Effector memory CD8-positive, alpha-beta T cell (primary cell): ENCODE data around the gene DHPS.
"Not testable (repeated sequence)": the region's sequence is repeated elsewhere in the genome, so short reads cannot be mapped to it uniquely, and the experiment has no call there.

Experiments
- ATAC-seq: fragments of 150-1000 bp; cut with Tn5 transposase; replicated peaks from 2 replicates; pipeline ENCODE4 v1.10.0; 2021; ENCODE audit warnings: mild to moderate bottlenecking, moderate library complexity
- DNase-seq, 3 experiments: peaks; one replicate each; pipeline ENCODE4 v3.0.0; 2021
- H3K27ac Mint-ChIP-seq, 2 donors: one replicate each; pipeline ENCODE4 v1.8.0; 2022; ENCODE audit warnings: mild to moderate bottlenecking in 2 of 2, mixed read lengths in 2 of 2, moderate library complexity in 2 of 2
- H3K27me3 Mint-ChIP-seq, 2 donors: one replicate each; pipeline ENCODE4 v1.8.0; 2022; ENCODE audit warnings: mixed read lengths in 2 of 2
- H3K36me3 Mint-ChIP-seq: one replicate; pipeline ENCODE4 v1.8.0; 2022; ENCODE audit warnings: mild to moderate bottlenecking, moderate library complexity, mixed read lengths; ENCODE audit not compliant: insufficient read depth
- H3K4me1 Mint-ChIP-seq, 2 donors: one replicate each; pipeline ENCODE4 v1.8.0; 2022; ENCODE audit warnings: low read depth in 2 of 2, mixed read lengths in 2 of 2
- H3K4me3 Mint-ChIP-seq, 2 donors: one replicate each; pipeline ENCODE4 v1.8.0; 2022; ENCODE audit warnings: mild to moderate bottlenecking in 2 of 2, mixed read lengths in 2 of 2, moderate library complexity in 2 of 2
- H3K9me3 Mint-ChIP-seq, 2 donors: one replicate each; pipeline ENCODE4 v1.8.0; 2022; ENCODE audit warnings: mixed read lengths in 2 of 2

DHPS gene

GRCh38 chr19:12720296-12720695 lies 38.6 kb upstream of the DHPS start:
- DNase-seq: no peak
- Mint-ChIP-seq H3K4me3 (peak overlapping the region; percentile 94 to 96), H3K27me3 (no peaks in the 10 kb centered on the region), H3K9me3 (no peaks in the 10 kb centered on the region), H3K36me3 (peaks cover 47% of the 10 kb centered on the region), H3K27ac (peak overlapping the region; percentile 24 to 93), H3K4me1 (peaks cover 34 to 36% of the 10 kb centered on the region in 2 donors)
- no peak for ATAC-seq

- Mint-ChIP-seq H3K9me3 (no peaks in the 10 kb centered on the region), H3K4me3 (no peak overlapping the region), H3K27me3 (no peaks in the 10 kb centered on the region), H3K27ac (no peak overlapping the region), H3K4me1 (peaks cover 8 to 12% of the 10 kb centered on the region in 2 donors), H3K36me3 (peaks cover 56% of the 10 kb centered on the region)
- no peak for ATAC-seq
- no peak for DNase-seq
Measured at GRCh38 chr19:12715929-12716328, 34.2 kb upstream of the DHPS start.

- Mint-ChIP-seq H3K27ac (no peak overlapping the region), H3K36me3 (peaks cover 57% of the 10 kb centered on the region), H3K4me1 (peaks cover 5% of the 10 kb centered on the region in 2 donors), H3K27me3 (no peaks in the 10 kb centered on the region), H3K9me3 (no peaks in the 10 kb centered on the region), H3K4me3 (no peak overlapping the region)
- ATAC-seq: no peak
- DNase-seq: no peak
Measured at GRCh38 chr19:12715102-12715501, 33.4 kb upstream of the DHPS start.

- not testable (repeated sequence) for H3K4me1 Mint-ChIP-seq
- H3K36me3 Mint-ChIP-seq: peaks cover 57% of the 10 kb centered on the region
Measured at GRCh38 chr19:12713304-12713703, 31.6 kb upstream of the DHPS start.

GRCh38 chr19:12712077-12712476 lies 30.4 kb upstream of the DHPS start:
- not testable (repeated sequence) for ATAC-seq, H3K4me3 Mint-ChIP-seq, H3K27me3 Mint-ChIP-seq, H3K9me3 Mint-ChIP-seq, DNase-seq, H3K4me1 Mint-ChIP-seq, H3K27ac Mint-ChIP-seq
- H3K36me3 Mint-ChIP-seq: peaks cover 58% of the 10 kb centered on the region

More at GRCh38 chr19:12713304-12713703, 31.6 kb upstream of the DHPS start:
- not testable (repeated sequence) for H3K4me3 Mint-ChIP-seq, ATAC-seq, H3K9me3 Mint-ChIP-seq, DNase-seq, H3K27ac Mint-ChIP-seq, H3K27me3 Mint-ChIP-seq

GRCh38 chr19:12711187-12711586 lies 29.5 kb upstream of the DHPS start:
- peaks cover 56% of the 10 kb centered on the region for H3K36me3 Mint-ChIP-seq
- peaks cover 0 to 5% of the 10 kb centered on the region in 2 donors for H3K4me1 Mint-ChIP-seq
- ATAC-seq (no peak), DNase-seq (no peak)
- H3K4me3 Mint-ChIP-seq: no peak overlapping the region
- no peak overlapping the region for H3K27ac Mint-ChIP-seq
- H3K9me3 Mint-ChIP-seq: no peaks in the 10 kb centered on the region
- H3K27me3 Mint-ChIP-seq: no peaks in the 10 kb centered on the region

GRCh38 chr19:12708641-12709040 lies 27.0 kb upstream of the DHPS start:
- H3K4me3 Mint-ChIP-seq: no peak overlapping the region
- H3K27me3 Mint-ChIP-seq: no peaks in the 10 kb centered on the region
- no peak for ATAC-seq
- H3K9me3 Mint-ChIP-seq: no peaks in the 10 kb centered on the region
- peaks cover 0 to 5% of the 10 kb centered on the region in 2 donors for H3K4me1 Mint-ChIP-seq
- peaks cover 45% of the 10 kb centered on the region for H3K36me3 Mint-ChIP-seq
- H3K27ac Mint-ChIP-seq: no peak overlapping the region
- no peak for DNase-seq

GRCh38 chr19:12706332-12706718 lies 24.6 kb upstream of the DHPS start:
- ATAC-seq: no peak
- no peak overlapping the region for H3K27ac Mint-ChIP-seq
- no peak for DNase-seq
- H3K4me1 Mint-ChIP-seq: no peaks in the 10 kb centered on the region
- peaks cover 43% of the 10 kb centered on the region for H3K36me3 Mint-ChIP-seq
- H3K9me3 Mint-ChIP-seq: no peaks in the 10 kb centered on the region
- H3K27me3 Mint-ChIP-seq: no peaks in the 10 kb centered on the region
- no peak overlapping the region for H3K4me3 Mint-ChIP-seq

GRCh38 chr19:12705654-12706331 lies 24.1 kb upstream of the DHPS start:
- Mint-ChIP-seq H3K27ac (no peak overlapping the region), H3K36me3 (peaks cover 46% of the 10 kb centered on the region), H3K27me3 (no peaks in the 10 kb centered on the region), H3K4me3 (no peak overlapping the region), H3K4me1 (no peaks in the 10 kb centered on the region), H3K9me3 (no peaks in the 10 kb centered on the region)
- no peak for ATAC-seq
- DNase-seq: no peak

GRCh38 chr19:12705169-12705568 lies 23.5 kb upstream of the DHPS start:
- Mint-ChIP-seq H3K36me3 (peaks cover 44% of the 10 kb centered on the region), H3K27ac (no peak overlapping the region), H3K27me3 (no peaks in the 10 kb centered on the region), H3K4me3 (no peak overlapping the region), H3K9me3 (no peaks in the 10 kb centered on the region), H3K4me1 (no peaks in the 10 kb centered on the region)
- ATAC-seq (no peak), DNase-seq (no peak)

GRCh38 chr19:12703046-12703445 lies 21.4 kb upstream of the DHPS start:
- no peak for ATAC-seq
- H3K27me3 Mint-ChIP-seq: no peaks in the 10 kb centered on the region
- no peak for DNase-seq
- H3K4me3 Mint-ChIP-seq: no peak overlapping the region
- H3K27ac Mint-ChIP-seq: no peak overlapping the region
- no peaks in the 10 kb centered on the region for H3K9me3 Mint-ChIP-seq
- peaks cover 31% of the 10 kb centered on the region for H3K36me3 Mint-ChIP-seq
- peaks cover 0 to 2% of the 10 kb centered on the region in 2 donors for H3K4me1 Mint-ChIP-seq

GRCh38 chr19:12701596-12702282 lies 20.1 kb upstream of the DHPS start:
- Mint-ChIP-seq H3K4me3 (no peak overlapping the region), H3K4me1 (peaks cover 0 to 2% of the 10 kb centered on the region in 2 donors), H3K36me3 (peaks cover 29% of the 10 kb centered on the region), H3K9me3 (no peaks in the 10 kb centered on the region), H3K27ac (no peak overlapping the region), H3K27me3 (no peaks in the 10 kb centered on the region)
- ATAC-seq: no peak
- no peak for DNase-seq

- peak overlapping the region in 1 of 2 donors; percentile 62 for H3K27ac Mint-ChIP-seq
- H3K36me3 Mint-ChIP-seq: peaks cover 26% of the 10 kb centered on the region
- peak overlapping the region; percentile 2 to 34 for H3K4me3 Mint-ChIP-seq
- no peak for ATAC-seq
- H3K9me3 Mint-ChIP-seq: no peaks in the 10 kb centered on the region
- DNase-seq: no peak
- H3K27me3 Mint-ChIP-seq: no peaks in the 10 kb centered on the region
- peaks cover 0 to 2% of the 10 kb centered on the region in 2 donors for H3K4me1 Mint-ChIP-seq
Measured at GRCh38 chr19:12698138-12698537, 16.5 kb upstream of the DHPS start.

GRCh38 chr19:12697425-12697824 lies 15.7 kb upstream of the DHPS start:
- not testable (repeated sequence) for H3K9me3 Mint-ChIP-seq, ATAC-seq, H3K27me3 Mint-ChIP-seq, DNase-seq, H3K4me1 Mint-ChIP-seq
- Mint-ChIP-seq H3K4me3 (peak overlapping the region in 1 of 2 donors; percentile 89), H3K27ac (peak overlapping the region in 1 of 2 donors; percentile 62), H3K36me3 (peaks cover 22% of the 10 kb centered on the region)
